Panc1 (cell line): ENCODE data around the gene GRHPR. TPM values are rescaled to one million over a fixed set of nuclear protein-coding genes. Genes with fewer than 3 reads are reported as not detected.

ENCODE experiments used
- ATAC-seq: fragments of 200-7000 bp; cut with Tn5 transposase; 2 replicates; pipeline ENCODE4 v1.9.1; 2020; ENCODE audit warnings: mild to moderate bottlenecking, moderate library complexity
- BruUV-seq: library from RNA; stranded (reverse); fragments of 400-500 nt; replicated peaks from 2 replicates; lab custom pipeline; 2021; lab: Mats Ljungman, UMichigan
- CTCF ChIA-PET: fragments of 300-600 bp; sonication (Branson Sonifier 250); formaldehyde crosslinking; loops from one replicate; lab custom pipeline; 2022; ENCODE audit warnings: antibody characterized with exemption; lab: Charles Lee
- POLR2A ChIA-PET: fragments of 300-600 bp; sonication (Branson Sonifier 250); formaldehyde crosslinking; loops from one replicate; lab custom pipeline; 2022; ENCODE audit warnings: antibody characterized with exemption; lab: Charles Lee
- DNase-seq: peaks from one replicate; pipeline ENCODE4 v3.0.0-alpha.2; 2010; ENCODE audit warnings: low read depth, low spot score
- H3K27ac ChIP-seq: 2 replicates; pipeline ENCODE4 v1.5.1; 2011; ENCODE audit warnings: mild to moderate bottlenecking, low read length, inconsistent platforms
- H3K27me3 ChIP-seq: fragments of 200-500 bp; sonication (Bioruptor generic); 2 replicates; pipeline ENCODE4 v1.6.0; 2014; ENCODE audit warnings: low read length, inconsistent platforms; ENCODE audit not compliant: control insufficient read depth, insufficient read depth
- H3K36me3 ChIP-seq: fragments of 200-500 bp; sonication (Bioruptor generic); 2 replicates; pipeline ENCODE4 v1.5.1; 2014; ENCODE audit warnings: inconsistent platforms, mild to moderate bottlenecking, low read length, moderate library complexity; ENCODE audit not compliant: control insufficient read depth, insufficient read depth
- H3K4me1 ChIP-seq: 2 replicates; pipeline ENCODE4 v1.5.1; 2011; ENCODE audit warnings: inconsistent platforms, mild to moderate bottlenecking, low read length, moderate library complexity; ENCODE audit not compliant: control insufficient read depth, insufficient read depth
- H3K4me3 ChIP-seq, 2 experiments: 2 replicates each; pipeline ENCODE4 v1.5.1; 2011 to 2012; ENCODE audit warnings: low read depth in 2 of 2, low read length in 2 of 2, mild to moderate bottlenecking in 2 of 2, inconsistent platforms in 1 of 2, moderate library complexity in 1 of 2
- H3K9me3 ChIP-seq: fragments of 200-500 bp; sonication (Bioruptor generic); 2 replicates; pipeline ENCODE4 v1.5.1; 2014; ENCODE audit warnings: low read depth, mild to moderate bottlenecking, inconsistent platforms, low read length, moderate library complexity; ENCODE audit not compliant: control insufficient read depth, insufficient read depth
- CTCF ChIP-seq: fragments of 450-650 bp; IDR thresholded peaks from 2 replicates; pipeline ENCODE4 v1.5.1; 2017; ENCODE audit warnings: mild to moderate bottlenecking
- POLR2AphosphoS5 ChIP-seq: IDR thresholded peaks from 2 replicates; pipeline ENCODE4 v1.6.1; 2012; ENCODE audit warnings: mild to moderate bottlenecking, low read depth, low read length, moderate library complexity
- REST ChIP-seq, 2 experiments: IDR thresholded peaks; 2 replicates each; pipeline ENCODE4 v1.6.1; 2011 to 2012; ENCODE audit warnings: low read depth in 2 of 2, control low read depth in 1 of 2, low read length in 1 of 2, mild to moderate bottlenecking in 1 of 2, moderate library complexity in 1 of 2; ENCODE audit not compliant: insufficient read depth in 1 of 2
- SIN3A ChIP-seq: IDR thresholded peaks from 2 replicates; pipeline ENCODE4 v1.6.1; 2012; ENCODE audit warnings: low read depth, mild to moderate bottlenecking, low read length, moderate library complexity, borderline replicate concordance; ENCODE audit not compliant: insufficient read depth
- TCF7L2 ChIP-seq: IDR thresholded peaks from 2 replicates; pipeline ENCODE4 v1.6.1; 2011; ENCODE audit warnings: mild to moderate bottlenecking, low read depth, low read length, inconsistent platforms
- in situ Hi-C: cut with HindIII; loops from 2 replicates; pipeline ENCODE4 v1.10.0; 2016; ENCODE audit warnings: low sequenced_read_pairs, low pct_unique_long_range_greater_than_20kb
- intact Hi-C: fragments of 100-400 bp; cut with micrococcal nuclease; formaldehyde crosslinking; loops from one replicate; pipeline ENCODE4 v1.10.0; 2022; ENCODE audit not compliant: unreplicated experiment
- total RNA-seq: library from RNA; stranded (reverse); gene quantifications from one replicate; pipeline ENCODE4 v1.2.1, GENCODE V29; 2021; ENCODE audit not compliant: unreplicated experiment

Gene GRHPR
- total RNA-seq, 1 experiment from 2014 or later = 238 TPM

- ChIA-PET CTCF (no interaction called here), POLR2A (no interaction called here)
- no peaks in the 10 kb centered on the region; the same call in 1 of the 2 replicates for H3K27me3 ChIP-seq
- no peaks in the 10 kb centered on the region for H3K4me1 ChIP-seq
- no peaks in the 10 kb centered on the region for H3K9me3 ChIP-seq
- no peak for ATAC-seq
- in situ Hi-C loops = no loop called here
- H3K27ac ChIP-seq = no peak overlapping the region
- H3K36me3 ChIP-seq = no peaks in the 10 kb centered on the region
- no peak for DNase-seq
- no TSS peak for BruUV-seq
- intact Hi-C loops = no loop called here
- TF ChIP-seq POLR2AphosphoS5 = no peak
- no peak for TF ChIP-seq REST (IDR thresholded peaks at IDR 0.05; ENCODE audit: insufficient read depth in 1 of 2, low read depth in 2 of 2, low read length in 1 of 2)
- TF ChIP-seq SIN3A = no peak
- no peak for TF ChIP-seq CTCF
- no peak for TF ChIP-seq TCF7L2
- no peak overlapping the region for H3K4me3 ChIP-seq
Measured at GRCh38 chr9:37383393-37383792, 39.1 kb upstream of the GRHPR start.

- Histone ChIP-seq H3K27me3 (no peaks in the 10 kb centered on the region), H3K9me3 (no peaks in the 10 kb centered on the region), H3K36me3 (no peaks in the 10 kb centered on the region), H3K4me3 (no peak overlapping the region), H3K4me1 (no peaks in the 10 kb centered on the region), H3K27ac (no peak overlapping the region)
- TF ChIP-seq TCF7L2 = no peak
- intact Hi-C loops (no loop called here), in situ Hi-C loops (no loop called here)
- DNase-seq (no peak), ATAC-seq (no peak)
- POLR2A ChIA-PET = no interaction called here
- CTCF ChIA-PET = no interaction called here
- BruUV-seq = no TSS peak
Measured at GRCh38 chr9:37383876-37384746, 38.4 kb upstream of the GRHPR start.

DNA sequence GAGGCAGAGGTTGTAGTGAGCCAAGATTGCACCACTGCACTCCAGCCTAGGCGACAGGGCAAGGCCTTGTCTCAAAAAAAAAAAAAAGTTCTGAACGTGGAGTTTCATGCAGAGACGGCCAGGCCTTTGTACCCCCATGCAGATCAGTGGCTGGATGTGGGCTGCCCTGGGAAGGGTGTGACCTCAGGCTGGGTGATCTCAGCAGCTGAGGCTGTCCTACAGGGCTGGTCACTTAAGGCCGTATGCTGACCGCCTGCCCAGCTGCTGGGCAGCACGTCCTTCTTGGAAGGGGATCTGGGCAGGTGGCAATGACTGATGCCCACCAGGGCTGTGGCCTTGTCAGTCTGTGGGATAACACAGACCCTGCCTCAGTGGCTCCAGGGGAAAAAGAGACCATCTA lies 37.2 kb upstream of the GRHPR start:
- in situ Hi-C loops (no loop called here), intact Hi-C loops (no loop called here)
- H3K36me3 ChIP-seq = no peaks in the 10 kb centered on the region
- POLR2A ChIA-PET = no interaction called here
- H3K9me3 ChIP-seq = no peaks in the 10 kb centered on the region
- no TSS peak for BruUV-seq
- no peaks in the 10 kb centered on the region for H3K4me1 ChIP-seq
- no peak overlapping the region for H3K27ac ChIP-seq
- TF ChIP-seq POLR2AphosphoS5 (no peak), CTCF (no peak), SIN3A (no peak), TCF7L2 (no peak), REST (IDR thresholded peaks at IDR 0.05; ENCODE audit: insufficient read depth in 1 of 2, low read depth in 2 of 2, low read length in 1 of 2) (no peak)
- CTCF ChIA-PET = interaction anchor here (0.6 to 1.0 kb wide), 3 partner anchors 12 to 261 kb away, joined by 3 to 4 read pairs (median 3); no protein-coding TSS in a partner anchor
- DNase-seq (no peak), ATAC-seq (no peak)
- H3K4me3 ChIP-seq = no peak overlapping the region
- no peaks in the 10 kb centered on the region for H3K27me3 ChIP-seq
